GM18526 (cell line): ENCODE measurements around the gene C19orf44.

Experiments used
- POLR2A ChIP-seq: IDR thresholded peaks from 3 replicates; pipeline ENCODE4 v1.6.1; 2011; ENCODE audit not compliant: insufficient read length; ENCODE audit errors: extremely low read depth

Gene C19orf44

DNA sequence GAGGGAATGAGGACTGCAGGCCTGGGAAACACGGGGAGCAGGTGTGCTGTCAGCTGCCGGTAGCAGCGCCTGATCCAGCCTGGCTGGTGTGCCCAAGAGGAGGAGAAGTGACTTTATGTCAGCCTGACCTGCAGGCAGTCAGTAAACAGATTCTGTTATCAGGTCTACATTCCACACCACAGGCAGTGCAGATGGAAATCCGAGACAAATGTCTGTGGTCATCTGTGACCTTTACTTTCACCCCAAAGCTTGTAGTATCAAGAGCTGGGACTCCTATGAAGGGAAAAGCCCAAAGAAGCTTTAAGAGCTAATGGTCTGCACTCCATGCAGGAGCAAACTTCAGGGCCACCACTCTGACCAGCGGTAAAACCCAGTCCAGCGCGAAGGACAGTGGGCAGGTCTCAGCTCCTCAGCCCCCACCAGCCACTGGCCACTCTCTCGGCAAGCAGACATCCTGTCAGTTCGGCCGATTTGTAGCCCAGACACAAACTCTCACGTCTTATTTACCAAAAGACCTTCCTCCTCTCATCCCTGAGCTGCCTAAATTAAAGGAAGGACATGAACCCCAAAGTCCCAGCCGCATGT is 32.1 kb upstream of the C19orf44 start:
- TF ChIP-seq POLR2A = no peak

DNA sequence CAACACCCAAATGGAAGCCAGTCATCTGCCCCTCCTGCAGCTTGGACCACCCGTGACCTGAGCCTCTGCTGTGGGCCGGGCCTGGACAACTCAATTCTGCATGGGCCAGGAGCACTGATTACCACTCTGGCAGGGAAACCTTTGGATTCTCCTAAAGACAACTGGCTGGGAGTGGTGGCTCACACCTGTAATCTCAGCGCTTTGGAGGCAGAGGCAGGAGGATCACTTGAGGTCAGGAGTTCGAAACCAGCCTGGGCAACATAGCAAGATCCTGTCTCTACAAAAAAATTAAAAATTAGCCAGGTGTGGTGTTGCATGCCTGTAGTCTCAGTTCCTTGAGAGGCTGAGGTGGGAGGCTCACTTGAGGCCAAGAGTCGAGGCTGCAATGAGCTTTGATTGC is 31.0 kb upstream of the C19orf44 start:
- no peak for TF ChIP-seq POLR2A

DNA sequence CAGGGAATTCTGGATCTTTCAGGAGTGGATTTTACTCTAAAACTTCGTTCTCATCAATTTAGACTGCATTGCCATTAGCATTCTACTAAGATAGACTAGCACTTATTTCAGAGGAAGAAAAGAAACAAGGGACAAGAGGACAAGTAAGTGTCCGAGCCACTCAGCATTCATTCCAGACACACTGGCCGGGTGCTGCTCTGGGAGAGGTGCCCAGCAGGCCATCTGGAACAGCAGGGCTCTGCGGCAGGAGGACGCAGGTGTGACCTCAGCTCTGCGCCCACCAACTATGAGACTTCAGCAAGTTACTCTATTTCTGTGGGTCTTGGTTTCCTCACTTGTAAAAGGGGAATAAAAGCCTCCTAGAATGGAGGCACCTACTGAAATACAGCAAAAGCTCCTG is 28.6 kb upstream of the C19orf44 start:
- no peak for TF ChIP-seq POLR2A

DNA sequence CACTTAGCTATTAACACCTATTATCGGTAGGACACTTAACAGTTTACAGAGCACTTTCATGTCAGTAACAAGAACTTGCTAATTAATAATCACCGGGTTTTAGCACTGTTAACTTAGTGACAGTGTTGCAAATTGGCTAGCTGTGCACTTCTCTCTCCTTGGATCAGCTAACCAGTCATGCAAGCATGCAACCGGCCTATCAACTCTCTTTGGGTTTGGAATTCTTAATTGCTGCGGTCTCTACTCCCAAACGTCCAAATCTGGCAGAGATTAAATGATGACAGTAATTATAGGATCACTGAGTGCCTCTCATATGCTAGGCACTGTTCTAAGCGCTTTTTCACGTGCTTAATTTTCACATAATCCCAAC is 25.7 kb upstream of the C19orf44 start:
- no peak for TF ChIP-seq POLR2A

DNA sequence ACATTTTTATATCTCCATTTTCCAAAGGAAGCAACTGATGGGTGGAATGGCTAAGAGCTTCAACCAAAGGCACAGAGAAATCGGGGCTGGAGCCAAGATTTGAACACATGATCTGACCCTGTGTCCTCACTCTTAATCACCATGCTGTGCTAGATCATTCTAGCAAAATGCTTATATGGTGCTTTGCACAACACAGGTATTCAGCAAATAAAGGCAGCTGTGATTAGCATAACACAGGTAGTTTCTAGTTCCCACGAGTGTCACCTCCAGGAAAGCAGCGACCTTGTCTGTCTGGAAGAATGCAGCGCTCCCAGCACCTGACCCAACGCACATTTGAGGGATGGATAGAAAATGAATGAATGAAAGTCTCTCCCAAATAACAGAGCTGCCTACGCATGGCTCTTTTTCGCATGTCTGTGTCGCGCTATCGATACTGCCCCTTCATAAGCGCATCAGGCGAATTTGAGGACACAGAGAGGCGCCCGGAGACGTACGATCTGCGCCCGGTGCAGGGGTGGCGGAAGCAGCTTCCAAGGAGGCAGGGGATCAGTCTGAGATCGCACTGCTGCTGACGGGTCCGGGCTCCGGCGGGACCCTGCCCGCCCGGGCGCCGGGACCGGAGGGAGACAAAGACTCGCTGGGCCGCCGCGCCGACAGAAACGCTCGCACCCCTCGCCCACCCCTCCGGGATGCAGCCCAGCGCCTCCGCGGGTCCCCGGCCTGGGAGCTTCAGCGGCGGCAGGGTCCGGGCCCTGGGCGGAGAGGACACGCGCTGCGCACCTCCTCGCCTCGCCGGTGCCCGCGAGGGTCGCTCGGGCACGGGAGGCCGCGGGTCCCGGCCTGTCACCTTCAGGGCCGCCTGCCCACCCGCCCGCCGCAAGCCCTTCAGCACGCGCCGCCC is 25.0 kb upstream of the C19orf44 start:
- TF ChIP-seq POLR2A = no peak

DNA sequence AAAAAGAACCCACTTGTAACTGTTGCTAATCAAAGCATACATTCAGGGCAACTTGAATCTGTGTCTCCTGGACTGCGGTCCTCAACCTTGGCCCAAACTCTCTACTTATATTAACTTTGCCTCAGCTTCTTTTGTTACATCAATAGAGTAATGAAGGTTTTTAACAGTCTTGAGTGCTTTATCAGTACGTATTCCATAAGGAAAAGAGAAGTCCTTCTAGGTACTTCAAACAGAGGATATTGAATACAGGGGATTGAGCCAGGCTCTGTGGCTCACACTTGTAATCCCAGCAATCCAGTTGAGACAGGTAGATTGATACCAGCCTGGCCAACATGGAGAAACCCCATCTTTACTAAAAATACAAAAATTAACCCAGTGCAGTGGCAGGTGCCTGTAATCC is 23.2 kb upstream of the C19orf44 start:
- no peak for TF ChIP-seq POLR2A

DNA sequence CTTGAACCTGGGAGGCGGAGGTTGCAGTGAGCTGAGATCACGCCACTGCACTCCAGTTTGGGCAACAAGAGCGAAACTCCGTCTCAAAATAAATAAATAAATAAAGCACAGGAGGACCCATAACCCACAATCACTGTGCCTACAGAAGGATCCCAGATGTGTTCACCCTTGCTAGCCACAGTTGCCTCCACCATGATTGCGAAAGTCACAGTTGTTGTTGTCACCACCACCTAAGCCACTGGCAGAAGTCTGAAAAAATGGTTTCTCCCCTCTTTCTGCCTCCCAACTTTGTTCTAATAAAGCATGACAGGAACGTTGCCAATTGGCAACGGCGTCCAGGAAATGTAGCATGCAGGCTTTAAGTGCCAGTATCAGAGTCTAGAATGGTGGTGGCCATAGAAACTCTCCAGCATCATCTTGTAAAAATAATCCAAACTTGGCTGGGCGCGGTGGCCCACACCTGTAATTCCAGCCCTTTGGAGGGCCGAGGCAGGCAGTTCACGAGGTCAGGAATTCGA is 22.3 kb upstream of the C19orf44 start:
- no peak for TF ChIP-seq POLR2A

DNA sequence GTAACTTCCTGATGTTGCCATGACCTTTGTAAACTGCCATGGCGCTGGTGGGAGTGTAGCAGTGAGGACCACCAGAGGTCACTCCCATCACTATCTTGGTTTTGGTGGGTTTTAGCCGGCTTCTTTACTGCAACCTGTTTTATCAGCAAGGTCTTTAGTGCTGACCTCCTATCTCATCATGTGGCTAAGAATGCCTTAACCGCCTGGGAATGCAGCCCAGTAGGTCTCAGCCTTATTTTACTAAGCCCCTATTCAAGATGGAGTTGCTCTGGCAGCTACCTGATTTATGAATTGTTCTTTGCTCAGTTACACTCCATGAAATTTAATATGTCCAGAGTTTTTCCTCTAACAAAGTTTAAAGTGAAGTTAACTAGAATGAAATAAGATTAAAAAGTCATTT is 19.8 kb upstream of the C19orf44 start:
- TF ChIP-seq POLR2A = no peak

DNA sequence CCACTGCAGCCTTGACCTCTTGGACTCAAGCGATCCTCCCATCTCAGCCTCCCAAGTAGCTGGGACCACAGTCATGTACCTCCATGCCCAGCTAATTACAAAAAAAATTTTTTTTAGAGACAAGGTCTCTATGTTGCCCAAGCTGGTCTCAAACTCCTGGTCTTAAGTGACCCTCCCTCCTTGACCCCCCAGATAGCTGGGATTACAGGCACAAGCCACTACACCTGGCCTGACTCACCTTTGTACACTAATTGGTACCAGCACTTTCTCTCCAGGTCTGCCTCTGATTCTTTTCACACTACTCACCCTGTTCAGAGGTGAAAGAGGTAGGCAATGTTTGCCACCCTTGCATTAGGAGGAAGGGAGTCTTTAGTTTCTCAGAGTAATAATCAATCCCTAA is 18.9 kb upstream of the C19orf44 start:
- no peak for TF ChIP-seq POLR2A

DNA sequence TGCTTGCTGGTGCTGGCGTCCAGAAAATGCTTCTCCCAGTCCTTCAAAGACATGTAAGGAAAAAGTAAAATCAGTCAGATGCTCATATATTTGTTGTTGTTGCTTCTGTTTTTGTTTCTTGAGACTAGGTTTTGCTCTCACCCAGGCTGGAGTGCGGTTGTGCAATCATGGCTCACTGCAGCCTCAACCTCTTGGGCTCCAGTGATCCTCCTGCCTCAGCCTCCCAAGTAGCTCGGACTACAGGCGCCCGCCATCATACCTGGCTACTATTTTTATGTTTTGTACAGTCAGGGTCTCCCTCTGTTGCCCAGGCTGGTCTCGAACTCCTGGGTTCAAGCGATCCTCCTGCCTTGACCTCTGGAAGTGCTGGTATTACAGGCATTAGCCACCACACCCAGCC is 13.4 kb upstream of the C19orf44 start:
- no peak for TF ChIP-seq POLR2A

DNA sequence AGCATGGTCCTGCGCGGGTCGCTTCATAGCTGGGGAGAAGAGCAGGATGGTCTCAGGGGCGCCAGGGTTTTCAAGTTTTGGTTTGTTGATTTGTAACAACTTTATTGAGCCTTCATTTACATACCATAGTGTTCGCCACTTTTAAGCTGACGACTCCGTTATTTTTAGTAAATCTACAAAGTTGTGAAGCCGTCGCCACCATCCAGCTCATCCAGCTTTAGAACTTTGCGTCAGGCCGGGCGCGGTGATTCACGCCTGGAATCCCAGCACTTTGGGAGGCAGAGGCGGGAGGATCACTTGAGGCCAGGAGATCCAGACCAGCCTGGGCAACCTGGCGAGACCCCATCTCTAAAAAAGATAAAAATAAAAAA is 404 bp downstream of the C19orf44 start:
- no peak for TF ChIP-seq POLR2A

DNA sequence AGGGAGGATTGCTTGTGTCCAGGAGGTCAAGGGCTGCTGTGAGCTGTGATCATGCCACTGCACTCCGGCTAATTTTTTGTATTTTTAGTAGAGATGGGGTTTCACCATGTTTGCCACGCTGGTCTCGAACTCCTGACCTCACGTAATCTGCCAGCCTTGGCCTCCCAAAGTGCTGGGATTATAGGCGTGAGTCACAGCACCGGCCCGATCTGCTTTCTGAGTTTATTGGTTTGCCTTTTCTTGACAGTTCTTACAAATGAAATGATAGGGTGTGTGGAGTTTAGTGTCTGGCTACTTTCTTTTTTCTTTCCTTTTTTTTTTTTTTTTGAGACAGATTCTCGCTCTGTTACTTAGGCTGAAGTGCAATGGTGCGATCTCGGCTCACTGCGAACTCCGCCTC is 848 bp downstream of the C19orf44 start:
- TF ChIP-seq POLR2A = no peak

DNA sequence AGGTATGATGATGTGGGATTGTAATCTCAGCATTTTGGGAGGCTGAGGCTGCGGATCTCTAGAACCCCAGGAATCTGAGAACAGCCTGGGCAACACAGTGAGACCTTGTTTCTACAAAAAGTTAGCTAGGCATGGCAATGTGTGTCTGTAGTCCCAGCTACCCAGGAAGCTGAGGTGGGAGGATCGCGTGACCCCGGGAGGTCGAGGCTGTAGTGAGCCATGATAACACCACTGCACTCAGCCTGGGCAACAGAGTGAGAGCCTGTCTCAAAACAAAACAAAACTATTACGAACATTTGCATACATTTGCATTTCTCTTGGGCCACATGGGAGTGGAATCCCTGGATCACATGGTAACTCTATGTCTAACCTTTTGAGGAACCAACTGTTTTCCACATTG is 1.6 kb downstream of the C19orf44 start:
- no peak for TF ChIP-seq POLR2A

DNA sequence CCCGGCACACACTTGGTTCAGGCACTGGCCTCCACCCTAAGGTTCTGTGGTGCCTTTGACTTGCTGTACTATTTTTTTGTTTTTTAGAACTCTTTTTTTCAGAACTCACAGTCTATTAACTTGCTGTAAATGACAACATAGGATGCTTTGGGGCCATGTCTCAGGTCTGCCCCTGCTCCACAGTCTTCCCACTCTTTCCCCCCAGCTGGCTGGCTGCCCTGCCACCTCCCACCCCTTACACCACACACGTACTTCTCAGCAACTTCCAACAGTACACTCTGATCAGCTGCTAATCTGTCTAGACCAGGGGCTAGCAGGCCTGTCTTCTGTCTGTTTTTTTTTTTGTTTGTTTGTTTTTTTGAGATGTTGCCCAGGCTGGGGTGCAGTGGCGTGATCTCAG is 8.1 kb downstream of the C19orf44 start:
- no peak for TF ChIP-seq POLR2A

DNA sequence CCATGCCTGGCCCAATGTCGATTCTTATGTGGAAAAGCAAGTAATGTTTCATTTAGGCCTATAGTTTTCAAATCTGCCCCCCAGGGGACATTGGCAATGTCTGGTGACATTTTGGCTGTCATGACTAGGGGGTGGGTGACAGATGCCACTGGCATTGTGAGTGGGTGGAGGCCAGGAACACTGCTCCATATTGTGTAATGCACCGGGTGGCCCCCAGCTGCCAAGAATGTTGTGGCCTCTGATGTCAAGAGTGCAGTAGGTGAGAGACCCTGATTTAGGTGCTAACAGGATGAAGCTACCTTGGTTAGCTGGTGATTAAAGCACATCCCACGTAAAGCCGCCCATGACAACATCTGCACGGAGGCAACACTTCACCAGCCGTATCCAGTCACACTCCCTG is 10.8 kb downstream of the C19orf44 start:
- TF ChIP-seq POLR2A = no peak

DNA sequence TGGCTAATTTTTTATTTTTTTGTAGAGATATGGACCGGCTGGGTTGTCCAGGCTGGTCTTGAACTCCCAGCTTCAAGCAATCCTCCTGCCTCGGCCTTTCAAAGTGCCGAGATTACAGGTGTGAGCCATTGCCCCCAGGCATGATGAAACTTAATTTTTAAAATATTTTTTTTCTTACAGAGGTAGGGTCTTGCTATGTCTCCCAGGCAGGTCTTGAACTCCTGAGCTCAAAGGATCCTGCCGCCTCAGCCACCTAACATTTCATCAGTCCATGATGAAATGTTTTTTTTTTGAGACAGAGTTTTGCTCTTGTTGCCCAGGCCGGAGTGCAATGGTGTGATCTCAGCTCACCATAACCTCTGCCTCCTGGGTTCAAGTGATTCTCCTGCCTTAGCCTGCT is 12.4 kb downstream of the C19orf44 start:
- TF ChIP-seq POLR2A = no peak
